Panc1 (cell line): ENCODE measurements around the gene GRAMD2A.

Experiments used
- SIN3A ChIP-seq: IDR thresholded peaks from 2 replicates; pipeline ENCODE4 v1.6.1; 2012; ENCODE audit warnings: low read depth, mild to moderate bottlenecking, low read length, moderate library complexity, borderline replicate concordance; ENCODE audit not compliant: insufficient read depth
- TF ChIP-seq, protein P1 (sequence below): fragments of 450-650 bp; IDR thresholded peaks from 2 replicates; pipeline ENCODE4 v1.5.1; 2017; ENCODE audit warnings: mild to moderate bottlenecking

DNA sequence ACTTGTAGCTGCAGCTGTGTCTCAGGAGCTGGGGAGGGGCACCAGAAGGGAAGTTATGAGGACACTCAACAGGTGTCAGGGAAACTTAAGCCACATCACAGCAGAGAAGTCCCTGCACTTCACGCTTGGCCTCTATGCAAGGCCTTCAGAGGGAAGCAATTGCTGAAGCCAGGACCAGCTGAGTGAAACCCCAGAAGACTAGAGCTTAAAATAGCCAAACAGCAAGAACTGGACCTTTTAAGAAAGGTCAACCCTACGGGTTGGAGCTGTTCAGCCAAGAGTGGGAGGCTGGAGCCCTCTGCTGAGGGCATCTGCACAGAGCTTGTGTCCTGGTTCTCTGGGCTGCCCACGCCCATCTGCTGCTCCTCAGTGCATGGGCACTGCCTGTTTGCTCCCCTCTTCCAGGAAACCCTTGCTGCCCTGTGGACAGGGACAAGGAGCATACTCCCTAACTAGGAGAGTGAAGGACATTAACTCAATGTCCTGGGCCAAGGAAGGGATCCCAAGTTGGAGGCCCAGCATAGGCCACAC is 3.9 kb upstream of the GRAMD2A start:
- TF ChIP-seq, protein P1, sequence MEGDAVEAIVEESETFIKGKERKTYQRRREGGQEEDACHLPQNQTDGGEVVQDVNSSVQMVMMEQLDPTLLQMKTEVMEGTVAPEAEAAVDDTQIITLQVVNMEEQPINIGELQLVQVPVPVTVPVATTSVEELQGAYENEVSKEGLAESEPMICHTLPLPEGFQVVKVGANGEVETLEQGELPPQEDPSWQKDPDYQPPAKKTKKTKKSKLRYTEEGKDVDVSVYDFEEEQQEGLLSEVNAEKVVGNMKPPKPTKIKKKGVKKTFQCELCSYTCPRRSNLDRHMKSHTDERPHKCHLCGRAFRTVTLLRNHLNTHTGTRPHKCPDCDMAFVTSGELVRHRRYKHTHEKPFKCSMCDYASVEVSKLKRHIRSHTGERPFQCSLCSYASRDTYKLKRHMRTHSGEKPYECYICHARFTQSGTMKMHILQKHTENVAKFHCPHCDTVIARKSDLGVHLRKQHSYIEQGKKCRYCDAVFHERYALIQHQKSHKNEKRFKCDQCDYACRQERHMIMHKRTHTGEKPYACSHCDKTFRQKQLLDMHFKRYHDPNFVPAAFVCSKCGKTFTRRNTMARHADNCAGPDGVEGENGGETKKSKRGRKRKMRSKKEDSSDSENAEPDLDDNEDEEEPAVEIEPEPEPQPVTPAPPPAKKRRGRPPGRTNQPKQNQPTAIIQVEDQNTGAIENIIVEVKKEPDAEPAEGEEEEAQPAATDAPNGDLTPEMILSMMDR = no peak
- no peak for TF ChIP-seq SIN3A
